ENCODE results near the gene PLCB4.

- TF ChIP-seq CTCF (IDR thresholded peaks at IDR 0.05; ENCODE audit: insufficient read depth, low read length) (no peak), GABPA (IDR thresholded peaks at IDR 0.05; ENCODE audit: low read depth) (no peak), POLR2AphosphoS5 (IDR thresholded peaks at IDR 0.05; ENCODE audit: low read depth) (no peak)
Observed at GRCh38 chr20:9134346-9134745, 65.5 kb downstream of the PLCB4 start.
